Transverse colon (tissue), 3 donors: ENCODE measurements around the gene SCGB3A1.

Experiments
- POLR2A ChIP-seq: fragments of 450-650 bp; IDR thresholded peaks from one replicate; pipeline ENCODE4 v1.6.1; 2016; ENCODE audit warnings: antibody characterized with exemption, mild to moderate bottlenecking, moderate library complexity
- TF ChIP-seq, protein P1 (sequence below), 5 experiments: fragments of 200-600 bp in 3 of 5; fragments of 450-650 bp in 2 of 5; sonication (generic) in 3 of 5; IDR thresholded peaks; 1 replicate in 2 of 5; 2 replicates in 3 of 5; pipeline ENCODE4 v1.5.1; 2016 to 2017; ENCODE audit warnings: antibody characterized with exemption in 5 of 5, inconsistent platforms in 3 of 5, mild to moderate bottlenecking in 2 of 5, moderate library complexity in 1 of 5

- TF ChIP-seq, protein P1, sequence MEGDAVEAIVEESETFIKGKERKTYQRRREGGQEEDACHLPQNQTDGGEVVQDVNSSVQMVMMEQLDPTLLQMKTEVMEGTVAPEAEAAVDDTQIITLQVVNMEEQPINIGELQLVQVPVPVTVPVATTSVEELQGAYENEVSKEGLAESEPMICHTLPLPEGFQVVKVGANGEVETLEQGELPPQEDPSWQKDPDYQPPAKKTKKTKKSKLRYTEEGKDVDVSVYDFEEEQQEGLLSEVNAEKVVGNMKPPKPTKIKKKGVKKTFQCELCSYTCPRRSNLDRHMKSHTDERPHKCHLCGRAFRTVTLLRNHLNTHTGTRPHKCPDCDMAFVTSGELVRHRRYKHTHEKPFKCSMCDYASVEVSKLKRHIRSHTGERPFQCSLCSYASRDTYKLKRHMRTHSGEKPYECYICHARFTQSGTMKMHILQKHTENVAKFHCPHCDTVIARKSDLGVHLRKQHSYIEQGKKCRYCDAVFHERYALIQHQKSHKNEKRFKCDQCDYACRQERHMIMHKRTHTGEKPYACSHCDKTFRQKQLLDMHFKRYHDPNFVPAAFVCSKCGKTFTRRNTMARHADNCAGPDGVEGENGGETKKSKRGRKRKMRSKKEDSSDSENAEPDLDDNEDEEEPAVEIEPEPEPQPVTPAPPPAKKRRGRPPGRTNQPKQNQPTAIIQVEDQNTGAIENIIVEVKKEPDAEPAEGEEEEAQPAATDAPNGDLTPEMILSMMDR (IDR thresholded peaks at IDR 0.05), result no peak
- no peak for TF ChIP-seq POLR2A
These were observed 2.3 kb upstream of the SCGB3A1 start for GRCh38 chr5:180593446-180594206.
